HepG2 (cell line): Measurements from ENCODE around the gene EPHX1.

Experiments
- CTCF ChIP-seq: sonication (generic); formaldehyde crosslinking; IDR thresholded peaks from 2 replicates; pipeline ENCODE4 v1.5.0; 2020; ENCODE audit warnings: mild to moderate bottlenecking, missing genetic modification reagents, moderate library complexity
- HMGXB4 ChIP-seq, 2 experiments: sonication (generic) in 1 of 2; formaldehyde crosslinking in 1 of 2; IDR thresholded peaks; 2 replicates each; pipeline versions ENCODE4 v1.4.0 to v1.6.1; 2018 to 2020; ENCODE audit warnings: missing genetic modification reagents in 2 of 2, borderline replicate concordance in 1 of 2, low read depth in 1 of 2, mild to moderate bottlenecking in 1 of 2, missing biosample characterization in 1 of 2
- SETDB1 ChIP-seq: sonication (generic); formaldehyde crosslinking; IDR thresholded peaks from 2 replicates; pipeline ENCODE4 v1.5.1; 2020; ENCODE audit warnings: missing genetic modification reagents, mild to moderate bottlenecking, borderline replicate concordance
- ZNF569 ChIP-seq: sonication (generic); formaldehyde crosslinking; IDR thresholded peaks from 2 replicates; pipeline ENCODE4 v1.5.0; 2020; ENCODE audit warnings: mild to moderate bottlenecking, missing genetic modification reagents, moderate library complexity, borderline replicate concordance

- TF ChIP-seq CTCF: no peak
- TF ChIP-seq SETDB1 (CRISPR knock-in tag): no peak
- no peak for TF ChIP-seq HMGXB4 (CRISPR knock-in tag; IDR thresholded peaks at IDR 0.05; ENCODE audit: borderline replicate concordance in 1 of 2, low read depth in 1 of 2)
- TF ChIP-seq ZNF569 (CRISPR knock-in tag): no peak
Measured at GRCh38 chr1:225863167-225863566, 53.2 kb downstream of the EPHX1 start.
